ENCODE measurements around the gene EHF.
A peak's percentile ranks its signal among the peaks of the same experiment; 100 is the strongest.

Gene EHF

GRCh38 chr11:34632105-34632791 is 11.4 kb downstream of the EHF start:
- H3K36me3 ChIP-seq (ENCODE audit: control insufficient read depth, insufficient read depth, low read length): no peaks in the 10 kb centered on the region
- no peaks in the 10 kb centered on the region for H3K4me1 ChIP-seq (ENCODE audit: control insufficient read depth, insufficient read depth, low read length)
- no peak overlapping the region for H3K27ac ChIP-seq (ENCODE audit: low read depth, low read length)
- no peak overlapping the region for H3K4me3 ChIP-seq (ENCODE audit: low read length)
- no peaks in the 10 kb centered on the region for H3K27me3 ChIP-seq (ENCODE audit: control insufficient read depth, insufficient read depth, low read length)
- H3K9ac ChIP-seq (ENCODE audit: low read length): no peak overlapping the region

- no peak overlapping the region for H3K9ac ChIP-seq (ENCODE audit: low read length)
- H3K36me3 ChIP-seq (ENCODE audit: control insufficient read depth, insufficient read depth, low read length): no peaks in the 10 kb centered on the region
- H3K27me3 ChIP-seq (ENCODE audit: control insufficient read depth, insufficient read depth, low read length): no peaks in the 10 kb centered on the region
- no peak overlapping the region for H3K4me3 ChIP-seq (ENCODE audit: low read length)
- no peak overlapping the region for H3K27ac ChIP-seq (ENCODE audit: low read depth, low read length)
- H3K4me1 ChIP-seq (ENCODE audit: control insufficient read depth, insufficient read depth, low read length): no peaks in the 10 kb centered on the region
Observed at GRCh38 chr11:34633640-34633989, 12.7 kb downstream of the EHF start.

GRCh38 chr11:34633990-34634693 is 13.2 kb downstream of the EHF start:
- Histone ChIP-seq H3K36me3 (ENCODE audit: control insufficient read depth, insufficient read depth, low read length) (no peaks in the 10 kb centered on the region), H3K27ac (ENCODE audit: low read depth, low read length) (no peak overlapping the region), H3K27me3 (ENCODE audit: control insufficient read depth, insufficient read depth, low read length) (no peaks in the 10 kb centered on the region), H3K9ac (ENCODE audit: low read length) (no peak overlapping the region), H3K4me1 (ENCODE audit: control insufficient read depth, insufficient read depth, low read length) (no peaks in the 10 kb centered on the region), H3K4me3 (ENCODE audit: low read length) (no peak overlapping the region)

GRCh38 chr11:34634694-34635062 is 13.8 kb downstream of the EHF start:
- Histone ChIP-seq H3K4me1 (ENCODE audit: control insufficient read depth, insufficient read depth, low read length) (no peaks in the 10 kb centered on the region), H3K9ac (ENCODE audit: low read length) (no peak overlapping the region), H3K4me3 (ENCODE audit: low read length) (no peak overlapping the region), H3K36me3 (ENCODE audit: control insufficient read depth, insufficient read depth, low read length) (no peaks in the 10 kb centered on the region), H3K27ac (ENCODE audit: low read depth, low read length) (no peak overlapping the region), H3K27me3 (ENCODE audit: control insufficient read depth, insufficient read depth, low read length) (no peaks in the 10 kb centered on the region)

GRCh38 chr11:34636127-34636526 is 15.2 kb downstream of the EHF start:
- H3K4me3 ChIP-seq (ENCODE audit: low read length): no peak overlapping the region
- H3K27ac ChIP-seq (ENCODE audit: low read depth, low read length): no peak overlapping the region
- H3K4me1 ChIP-seq (ENCODE audit: control insufficient read depth, insufficient read depth, low read length): no peaks in the 10 kb centered on the region
- H3K27me3 ChIP-seq (ENCODE audit: control insufficient read depth, insufficient read depth, low read length): no peaks in the 10 kb centered on the region
- no peak overlapping the region for H3K9ac ChIP-seq (ENCODE audit: low read length)
- H3K36me3 ChIP-seq (ENCODE audit: control insufficient read depth, insufficient read depth, low read length): no peaks in the 10 kb centered on the region

- Histone ChIP-seq H3K36me3 (ENCODE audit: control insufficient read depth, insufficient read depth, low read length) (no peaks in the 10 kb centered on the region), H3K4me1 (ENCODE audit: control insufficient read depth, insufficient read depth, low read length) (no peaks in the 10 kb centered on the region), H3K27ac (ENCODE audit: low read depth, low read length) (no peak overlapping the region), H3K27me3 (ENCODE audit: control insufficient read depth, insufficient read depth, low read length) (no peaks in the 10 kb centered on the region), H3K4me3 (ENCODE audit: low read length) (no peak overlapping the region), H3K9ac (ENCODE audit: low read length) (no peak overlapping the region)
Observed at GRCh38 chr11:34637303-34637702, 16.4 kb downstream of the EHF start.

DNA sequence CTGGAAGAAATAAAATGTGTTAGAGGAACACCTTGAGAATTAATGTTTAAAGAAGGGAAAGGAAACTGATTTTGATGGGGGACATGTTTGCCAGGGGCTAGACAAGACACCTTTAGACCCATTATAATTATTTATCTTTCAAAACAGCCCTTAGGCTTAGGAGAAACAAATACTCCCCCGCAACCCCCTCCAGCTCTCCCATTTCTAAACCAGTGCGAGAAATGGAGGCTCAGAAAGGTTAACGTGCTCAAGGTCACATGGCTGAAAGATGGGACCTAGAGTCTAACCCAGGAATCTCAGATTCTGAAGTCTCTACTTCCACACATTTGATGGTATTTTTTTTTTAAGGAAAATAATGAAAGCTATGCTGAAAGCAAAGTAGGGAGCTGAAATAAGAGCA is 18.0 kb downstream of the EHF start:
- no peak overlapping the region for H3K9ac ChIP-seq (ENCODE audit: low read length)
- no peaks in the 10 kb centered on the region for H3K36me3 ChIP-seq (ENCODE audit: control insufficient read depth, insufficient read depth, low read length)
- H3K4me3 ChIP-seq (ENCODE audit: low read length): no peak overlapping the region
- no peaks in the 10 kb centered on the region for H3K27me3 ChIP-seq (ENCODE audit: control insufficient read depth, insufficient read depth, low read length)
- H3K4me1 ChIP-seq (ENCODE audit: control insufficient read depth, insufficient read depth, low read length): no peaks in the 10 kb centered on the region
- H3K27ac ChIP-seq (ENCODE audit: low read depth, low read length): no peak overlapping the region

DNA sequence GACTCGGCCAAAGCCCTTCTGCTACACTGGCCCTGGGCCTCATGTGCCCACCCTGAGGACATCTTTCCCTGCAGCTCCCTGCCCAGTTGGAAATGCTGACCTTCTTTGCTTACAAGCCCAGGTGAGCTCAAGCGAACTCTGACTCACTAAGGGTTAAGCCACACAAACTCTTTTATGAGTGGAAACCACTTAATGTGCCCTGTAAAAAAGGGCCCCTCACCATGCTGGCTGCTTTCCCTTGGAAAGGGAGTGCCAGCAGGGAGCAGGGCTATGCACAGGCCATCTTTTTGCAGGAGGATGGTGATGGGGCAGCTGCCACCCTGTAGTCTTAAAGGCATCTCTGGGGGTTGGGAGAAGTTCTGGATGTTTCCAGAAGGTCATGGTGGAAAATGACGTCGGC is 18.7 kb downstream of the EHF start:
- Histone ChIP-seq H3K4me1 (ENCODE audit: control insufficient read depth, insufficient read depth, low read length) (no peaks in the 10 kb centered on the region), H3K27ac (ENCODE audit: low read depth, low read length) (no peak overlapping the region)

DNA sequence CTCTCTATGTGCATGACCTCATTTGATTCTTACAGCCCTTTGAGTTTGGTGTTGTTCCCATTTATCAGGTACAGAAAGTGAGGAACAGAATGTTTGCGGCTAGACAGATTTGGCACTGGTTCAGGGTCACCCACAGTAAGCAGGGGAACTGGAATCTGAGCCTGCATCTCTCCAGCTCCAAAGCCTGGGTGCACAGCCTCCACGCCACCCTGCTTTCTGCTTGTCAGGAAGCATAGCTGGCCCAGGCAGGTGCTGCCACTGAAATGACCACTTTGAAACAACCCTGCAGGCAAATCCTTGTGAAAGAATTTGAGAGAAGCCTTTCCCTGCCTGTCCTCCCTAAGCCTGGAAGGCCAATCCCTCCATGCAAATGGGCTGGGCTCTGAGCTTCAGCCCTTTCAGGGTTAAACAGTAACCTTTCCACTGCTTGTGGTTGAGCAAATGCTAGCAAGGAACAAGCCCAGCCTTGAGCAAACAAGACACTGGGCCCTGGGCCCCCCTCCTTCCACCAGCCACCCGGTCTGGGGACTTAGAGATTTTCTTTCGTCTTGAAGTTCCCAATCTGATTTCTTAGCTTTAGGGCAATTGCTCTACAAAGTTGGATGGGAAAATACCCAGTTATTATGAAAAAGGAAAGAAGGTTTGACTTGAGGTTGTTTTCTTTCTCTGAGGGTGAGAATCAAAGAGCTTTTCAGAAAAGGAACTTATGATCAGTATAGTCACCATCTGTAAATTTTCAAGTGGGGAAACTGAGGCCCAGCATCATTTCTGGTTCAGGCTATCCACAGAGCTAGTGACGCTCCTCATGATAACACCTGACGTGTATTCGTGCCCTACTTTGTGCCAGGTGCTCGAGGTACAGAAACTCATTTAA is 19.4 kb downstream of the EHF start:
- no peak overlapping the region for H3K27ac ChIP-seq (ENCODE audit: low read depth, low read length)
- peak overlapping the region; percentile 5 for H3K4me3 ChIP-seq (ENCODE audit: low read length)

More for the DNA sequence above, 18.7 kb downstream of the EHF start:
- Histone ChIP-seq H3K27me3 (ENCODE audit: control insufficient read depth, insufficient read depth, low read length) (no peaks in the 10 kb centered on the region), H3K36me3 (ENCODE audit: control insufficient read depth, insufficient read depth, low read length) (no peaks in the 10 kb centered on the region), H3K4me3 (ENCODE audit: low read length) (no peak overlapping the region), H3K9ac (ENCODE audit: low read length) (no peak overlapping the region)

DNA sequence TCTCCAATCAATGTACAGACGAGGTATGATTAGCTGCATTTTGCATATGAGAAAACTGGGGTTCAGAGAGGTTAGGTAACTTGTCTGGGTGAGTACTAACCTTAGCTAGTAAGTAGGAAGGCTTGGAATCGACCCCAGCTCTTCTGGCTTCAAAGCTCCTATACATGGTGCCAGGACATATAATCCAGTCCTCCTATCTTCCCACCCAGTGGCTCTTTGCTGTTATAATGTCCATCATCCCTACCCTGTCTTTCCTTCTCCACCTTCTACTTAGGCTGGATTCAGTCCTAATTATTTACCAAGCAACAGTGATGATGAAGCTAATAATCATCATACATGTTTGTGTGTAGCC is 20.0 kb downstream of the EHF start:
- Histone ChIP-seq H3K27ac (ENCODE audit: low read depth, low read length) (no peak overlapping the region), H3K9ac (ENCODE audit: low read length) (no peak overlapping the region), H3K4me3 (ENCODE audit: low read length) (peak overlapping the region; percentile 5), H3K36me3 (ENCODE audit: control insufficient read depth, insufficient read depth, low read length) (no peaks in the 10 kb centered on the region), H3K4me1 (ENCODE audit: control insufficient read depth, insufficient read depth, low read length) (no peaks in the 10 kb centered on the region), H3K27me3 (ENCODE audit: control insufficient read depth, insufficient read depth, low read length) (no peaks in the 10 kb centered on the region)

More for the DNA sequence above, 19.4 kb downstream of the EHF start:
- H3K9ac ChIP-seq (ENCODE audit: low read length): no peak overlapping the region
- H3K4me1 ChIP-seq (ENCODE audit: control insufficient read depth, insufficient read depth, low read length): no peaks in the 10 kb centered on the region
- no peaks in the 10 kb centered on the region for H3K27me3 ChIP-seq (ENCODE audit: control insufficient read depth, insufficient read depth, low read length)
- H3K36me3 ChIP-seq (ENCODE audit: control insufficient read depth, insufficient read depth, low read length): no peaks in the 10 kb centered on the region

DNA sequence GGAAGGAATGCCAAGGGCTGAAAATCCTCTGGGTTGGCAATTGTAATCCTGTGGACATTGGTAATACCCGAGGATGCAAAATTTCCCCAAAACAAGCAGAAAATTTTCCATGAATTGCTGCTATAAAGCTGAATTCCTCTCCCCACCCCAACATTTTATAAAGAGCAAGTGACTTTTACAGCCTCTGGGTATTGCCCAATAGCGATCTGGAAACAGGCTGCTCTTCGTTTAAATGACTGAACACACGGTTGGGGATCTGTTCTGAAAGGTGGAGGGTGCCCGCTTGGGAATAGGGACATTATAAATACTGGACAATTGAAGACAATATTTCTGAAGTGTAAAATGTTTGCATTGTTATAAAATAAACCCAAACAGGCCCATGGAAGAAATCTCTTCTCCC is 20.6 kb downstream of the EHF start:
- Histone ChIP-seq H3K9ac (ENCODE audit: low read length) (no peak overlapping the region), H3K36me3 (ENCODE audit: control insufficient read depth, insufficient read depth, low read length) (no peaks in the 10 kb centered on the region), H3K4me1 (ENCODE audit: control insufficient read depth, insufficient read depth, low read length) (no peaks in the 10 kb centered on the region), H3K4me3 (ENCODE audit: low read length) (no peak overlapping the region), H3K27ac (ENCODE audit: low read depth, low read length) (no peak overlapping the region), H3K27me3 (ENCODE audit: control insufficient read depth, insufficient read depth, low read length) (no peaks in the 10 kb centered on the region)

DNA sequence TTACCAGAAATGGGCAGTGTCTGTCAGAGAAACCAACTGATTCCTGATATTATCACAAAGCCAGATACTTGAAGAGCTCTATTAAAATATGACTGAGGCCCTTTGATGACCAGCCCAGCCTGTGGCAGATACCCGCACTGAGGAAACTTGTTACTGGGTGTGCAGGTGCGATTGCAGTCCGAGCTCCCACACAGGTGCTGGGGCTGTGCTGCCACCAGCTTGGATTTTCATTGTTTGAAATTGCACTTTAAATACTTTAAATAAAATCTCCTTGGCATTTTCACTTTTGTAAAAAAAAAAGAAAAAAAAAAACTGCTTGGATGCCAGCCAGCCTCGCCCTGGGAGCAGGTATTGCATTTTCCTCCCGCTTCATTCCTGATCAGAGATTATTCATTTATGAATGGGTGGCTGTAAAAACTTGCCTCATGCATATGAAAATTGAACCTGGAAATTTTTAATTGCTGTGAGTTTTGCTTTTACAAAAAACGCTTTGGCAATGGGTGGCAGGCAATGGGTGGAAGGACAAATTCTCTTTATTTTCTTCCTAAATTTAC is 21.2 kb downstream of the EHF start:
- Histone ChIP-seq H3K4me1 (ENCODE audit: control insufficient read depth, insufficient read depth, low read length) (no peaks in the 10 kb centered on the region), H3K27ac (ENCODE audit: low read depth, low read length) (no peak overlapping the region), H3K27me3 (ENCODE audit: control insufficient read depth, insufficient read depth, low read length) (no peaks in the 10 kb centered on the region), H3K36me3 (ENCODE audit: control insufficient read depth, insufficient read depth, low read length) (no peaks in the 10 kb centered on the region), H3K9ac (ENCODE audit: low read length) (no peak overlapping the region), H3K4me3 (ENCODE audit: low read length) (no peak overlapping the region)
